Calu3 (cell line): ENCODE data around the gene TFB1M. TPM values are rescaled to one million over a fixed set of nuclear protein-coding genes. Genes with fewer than 3 reads are reported as not detected.
"Not testable (repeated sequence)": the region's sequence is repeated elsewhere in the genome, so short reads cannot be mapped to it uniquely, and the experiment has no call there.

ENCODE experiments used
- BruUV-seq: library from RNA; stranded (reverse); fragments of 400-500 nt; replicated peaks from 2 replicates; lab custom pipeline; 2021; lab: Mats Ljungman, UMichigan
- CTCF ChIA-PET: fragments of 300-600 bp; sonication (Branson Sonifier 250); formaldehyde crosslinking; loops from one replicate; lab custom pipeline; 2022; ENCODE audit warnings: antibody characterized with exemption; lab: Charles Lee
- DNase-seq: peaks from one replicate; pipeline ENCODE4 v3.0.0; 2022
- H3K27ac Mint-ChIP-seq: one replicate; pipeline ENCODE4 v1.8.0; 2022; ENCODE audit warnings: mixed read lengths; ENCODE audit not compliant: unreplicated experiment
- H3K27me3 Mint-ChIP-seq: one replicate; pipeline ENCODE4 v1.8.0; 2022; ENCODE audit warnings: mixed read lengths; ENCODE audit not compliant: unreplicated experiment
- H3K36me3 Mint-ChIP-seq: one replicate; pipeline ENCODE4 v1.8.0; 2022; ENCODE audit warnings: mild to moderate bottlenecking, moderate library complexity, mixed read lengths; ENCODE audit not compliant: insufficient read depth, unreplicated experiment
- H3K4me1 Mint-ChIP-seq: one replicate; pipeline ENCODE4 v1.8.0; 2022; ENCODE audit warnings: mild to moderate bottlenecking, low read depth, mixed read lengths; ENCODE audit not compliant: unreplicated experiment
- H3K4me3 Mint-ChIP-seq: one replicate; pipeline ENCODE4 v1.8.0; 2022; ENCODE audit warnings: mild to moderate bottlenecking, low read depth, moderate library complexity, mixed read lengths; ENCODE audit not compliant: unreplicated experiment
- H3K9me3 Mint-ChIP-seq: one replicate; pipeline ENCODE4 v1.8.0; 2022; ENCODE audit warnings: low read depth, mixed read lengths; ENCODE audit not compliant: unreplicated experiment
- intact Hi-C: fragments of 100-400 bp; cut with micrococcal nuclease; formaldehyde crosslinking; loops from one replicate; pipeline ENCODE4 v1.10.0; 2022; ENCODE audit not compliant: unreplicated experiment
- total RNA-seq: library from RNA; stranded (reverse); gene quantifications from 2 replicates; pipeline ENCODE4 v1.2.3, GENCODE V29; 2022
- TF ChIP-seq, protein P1 (sequence below): fragments of 200-600 bp; IDR thresholded peaks from one replicate; pipeline ENCODE4 v1.8.0; 2022; ENCODE audit warnings: antibody characterized with exemption; ENCODE audit not compliant: unreplicated experiment

The TFB1M gene
- total RNA-seq, 1 experiment from 2014 or later: 27.4 TPM

DNA sequence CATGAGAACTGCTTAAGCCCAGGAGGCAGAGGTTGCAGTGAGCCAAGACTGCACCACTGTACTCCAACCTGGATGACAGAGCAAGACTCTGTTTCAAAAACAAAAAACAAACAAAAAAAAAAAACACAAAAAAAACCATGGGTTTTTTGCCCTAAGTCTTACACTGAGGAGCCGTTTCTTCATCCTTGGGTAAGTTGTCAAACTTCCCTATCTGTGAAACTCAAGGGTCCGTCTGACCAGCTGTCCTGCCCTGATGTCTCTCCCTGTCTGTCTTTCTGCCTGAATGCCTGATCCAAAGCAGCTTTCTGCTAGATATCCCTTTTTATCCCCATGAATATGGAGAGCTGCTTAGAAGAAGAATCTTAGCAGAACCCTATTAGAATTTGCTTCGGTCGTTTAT is 91.8 kb downstream of the TFB1M start:
- Mint-ChIP-seq H3K4me1 (peaks cover 15% of the 10 kb centered on the region), H3K27me3 (no peaks in the 10 kb centered on the region), H3K9me3 (no peaks in the 10 kb centered on the region), H3K36me3 (peaks cover 11% of the 10 kb centered on the region), H3K4me3 (no peak overlapping the region), H3K27ac (peak overlapping the region; percentile 96)
- intact Hi-C loops: no loop called here
- no TSS peak for BruUV-seq
- CTCF ChIA-PET: interaction anchor here (0.6 kb wide), 1 partner anchor 153 kb away, joined by 3 read pairs; no protein-coding TSS in a partner anchor
- DNase-seq: no peak
- TF ChIP-seq, protein P1, sequence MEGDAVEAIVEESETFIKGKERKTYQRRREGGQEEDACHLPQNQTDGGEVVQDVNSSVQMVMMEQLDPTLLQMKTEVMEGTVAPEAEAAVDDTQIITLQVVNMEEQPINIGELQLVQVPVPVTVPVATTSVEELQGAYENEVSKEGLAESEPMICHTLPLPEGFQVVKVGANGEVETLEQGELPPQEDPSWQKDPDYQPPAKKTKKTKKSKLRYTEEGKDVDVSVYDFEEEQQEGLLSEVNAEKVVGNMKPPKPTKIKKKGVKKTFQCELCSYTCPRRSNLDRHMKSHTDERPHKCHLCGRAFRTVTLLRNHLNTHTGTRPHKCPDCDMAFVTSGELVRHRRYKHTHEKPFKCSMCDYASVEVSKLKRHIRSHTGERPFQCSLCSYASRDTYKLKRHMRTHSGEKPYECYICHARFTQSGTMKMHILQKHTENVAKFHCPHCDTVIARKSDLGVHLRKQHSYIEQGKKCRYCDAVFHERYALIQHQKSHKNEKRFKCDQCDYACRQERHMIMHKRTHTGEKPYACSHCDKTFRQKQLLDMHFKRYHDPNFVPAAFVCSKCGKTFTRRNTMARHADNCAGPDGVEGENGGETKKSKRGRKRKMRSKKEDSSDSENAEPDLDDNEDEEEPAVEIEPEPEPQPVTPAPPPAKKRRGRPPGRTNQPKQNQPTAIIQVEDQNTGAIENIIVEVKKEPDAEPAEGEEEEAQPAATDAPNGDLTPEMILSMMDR: no peak

DNA sequence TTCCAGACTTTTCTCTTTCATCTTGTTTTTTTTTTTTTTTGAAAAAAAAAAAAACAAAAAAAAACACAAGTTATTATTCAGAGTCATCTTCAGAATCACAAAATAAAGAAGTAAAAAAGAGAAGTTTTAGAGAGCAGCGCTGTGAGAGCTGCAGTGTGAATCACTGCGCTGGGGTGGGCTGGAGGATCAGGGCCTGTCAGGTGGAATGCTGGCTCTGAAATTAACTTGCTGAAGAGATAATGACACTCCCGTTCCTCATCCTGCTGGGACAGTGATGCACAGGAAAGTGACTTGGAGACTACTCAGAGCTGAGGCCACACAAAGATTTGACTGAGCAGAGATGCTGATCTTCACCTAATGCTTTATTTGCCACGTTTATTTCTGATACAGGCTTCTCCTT is 93.2 kb downstream of the TFB1M start:
- no peak overlapping the region for H3K27ac Mint-ChIP-seq
- H3K4me1 Mint-ChIP-seq: peaks cover 15% of the 10 kb centered on the region
- no peaks in the 10 kb centered on the region for H3K9me3 Mint-ChIP-seq
- H3K36me3 Mint-ChIP-seq: peaks cover 11% of the 10 kb centered on the region
- CTCF ChIA-PET: no interaction called here
- DNase-seq: no peak
- no peak overlapping the region for H3K4me3 Mint-ChIP-seq
- no peaks in the 10 kb centered on the region for H3K27me3 Mint-ChIP-seq
- intact Hi-C loops: no loop called here
- no TSS peak for BruUV-seq
- TF ChIP-seq, protein P1: no peak

DNA sequence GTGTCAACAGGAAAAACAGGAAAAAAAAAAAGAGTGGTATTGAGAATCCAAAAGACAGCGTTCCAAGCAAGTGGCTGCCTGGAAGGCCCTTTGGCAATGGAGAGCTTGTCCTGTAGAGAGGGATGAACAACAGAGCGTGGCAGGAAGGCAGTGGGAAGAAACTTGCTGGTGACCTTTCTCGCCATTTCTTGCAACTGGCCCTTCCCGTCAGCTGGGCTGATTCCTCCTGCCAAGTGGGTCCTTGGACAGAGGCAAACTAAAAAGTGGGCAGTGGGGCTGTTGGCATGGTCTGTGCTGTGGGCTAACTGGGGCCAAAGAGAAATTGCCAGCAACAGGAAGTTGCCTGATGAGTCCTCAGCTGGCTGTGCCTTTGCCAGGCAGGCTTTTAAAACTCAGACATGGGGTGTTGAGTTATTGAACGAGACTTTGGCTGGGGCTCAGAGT is 94.4 kb downstream of the TFB1M start:
- Mint-ChIP-seq H3K36me3 (peaks cover 11% of the 10 kb centered on the region), H3K27me3 (no peaks in the 10 kb centered on the region), H3K4me1 (peaks cover 15% of the 10 kb centered on the region), H3K27ac (no peak overlapping the region), H3K4me3 (no peak overlapping the region), H3K9me3 (no peaks in the 10 kb centered on the region)
- CTCF ChIA-PET: no interaction called here
- no peak for DNase-seq
- TF ChIP-seq, protein P1: no peak
- BruUV-seq: no TSS peak
- intact Hi-C loops: no loop called here

DNA sequence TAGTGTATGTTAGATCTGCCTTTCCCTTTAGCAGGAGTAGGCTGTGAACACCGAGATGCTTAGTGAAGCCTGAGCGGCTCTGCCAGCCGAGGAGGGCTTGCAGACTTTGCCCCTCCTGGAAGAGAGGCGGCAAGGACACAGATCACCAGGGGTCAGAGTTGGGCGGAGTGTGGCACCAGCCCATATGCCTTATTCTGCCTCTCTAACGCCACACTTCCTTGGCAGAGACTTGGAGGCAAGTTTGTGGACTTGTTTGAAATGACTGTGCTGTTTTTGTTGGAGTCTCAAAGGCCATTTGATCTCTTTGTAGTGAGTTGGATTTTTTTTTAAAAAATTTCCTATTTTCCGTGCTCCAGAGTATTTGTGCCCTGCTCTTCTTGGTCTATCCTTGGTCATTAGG is 95.0 kb downstream of the TFB1M start:
- no peak for DNase-seq
- BruUV-seq: no TSS peak
- TF ChIP-seq, protein P1: no peak
- intact Hi-C loops: no loop called here
- H3K27ac Mint-ChIP-seq: no peak overlapping the region
- peaks cover 9% of the 10 kb centered on the region for H3K4me1 Mint-ChIP-seq
- H3K4me3 Mint-ChIP-seq: no peak overlapping the region
- no peaks in the 10 kb centered on the region for H3K27me3 Mint-ChIP-seq
- CTCF ChIA-PET: no interaction called here
- peaks cover 6% of the 10 kb centered on the region for H3K36me3 Mint-ChIP-seq
- H3K9me3 Mint-ChIP-seq: no peaks in the 10 kb centered on the region

DNA sequence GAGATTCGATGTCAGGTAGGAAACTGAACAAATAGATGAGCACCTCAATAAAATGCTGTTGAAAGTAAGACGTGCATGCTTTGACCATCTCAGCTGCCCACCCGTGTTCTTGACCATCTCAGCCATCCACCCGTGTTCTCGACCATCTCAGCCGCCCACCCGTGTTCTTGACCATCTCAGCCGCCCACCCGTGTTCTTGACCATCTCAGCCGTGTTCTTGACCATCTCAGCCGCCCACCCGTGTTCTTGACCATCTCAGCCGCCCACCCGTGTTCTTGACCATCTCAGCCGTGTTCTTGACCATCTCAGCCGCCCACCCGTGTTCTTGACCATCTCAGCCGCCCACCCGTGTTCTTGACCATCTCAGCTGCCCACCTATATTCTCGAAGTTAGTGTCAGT is 95.6 kb downstream of the TFB1M start:
- H3K27me3 Mint-ChIP-seq, CTCF ChIA-PET, H3K36me3 Mint-ChIP-seq, H3K9me3 Mint-ChIP-seq, intact Hi-C loops, H3K4me3 Mint-ChIP-seq, H3K27ac Mint-ChIP-seq, H3K4me1 Mint-ChIP-seq, BruUV-seq, DNase-seq: not testable (repeated sequence)
